MG63 (cell line): Measurements from ENCODE around the gene RELA. TPM values are rescaled to one million over a fixed set of nuclear protein-coding genes. Genes with fewer than 3 reads are reported as not detected.

Experiments
- DNase-seq: peaks from one replicate; pipeline ENCODE4 v3.0.0-alpha.2; 2020
- H3K27me3 ChIP-seq: fragments of 250-450 bp; sonication (Bioruptor Pico); 2 replicates; pipeline ENCODE4 v1.5.1; 2020; ENCODE audit warnings: mild to moderate bottlenecking, moderate library complexity
- H3K36me3 ChIP-seq: fragments of 250-450 bp; sonication (Bioruptor Pico); 2 replicates; pipeline ENCODE4 v1.5.1; 2020; ENCODE audit warnings: mild to moderate bottlenecking, moderate library complexity
- H3K4me3 ChIP-seq: fragments of 250-450 bp; sonication (Bioruptor Pico); 2 replicates; pipeline ENCODE4 v1.5.1; 2020; ENCODE audit warnings: mild to moderate bottlenecking, moderate library complexity
- H3K9me3 ChIP-seq: fragments of 250-450 bp; sonication (Bioruptor Pico); 2 replicates; pipeline ENCODE4 v1.5.1; 2020; ENCODE audit warnings: mild to moderate bottlenecking, moderate library complexity
- total RNA-seq: library from RNA; depleted of rRNA; stranded (reverse); fragments of >200 nt; shearing (Covaris generic); gene quantifications from 2 replicates; pipeline ENCODE4 v1.2.3, GENCODE V29; 2014; ENCODE audit warnings: low replicate concordance

Gene RELA
- total RNA-seq, 1 experiment from 2014 or later, result 56.1 TPM

GRCh38 chr11:65625628-65626342 is 36.9 kb downstream of the RELA start:
- Histone ChIP-seq H3K36me3 (peaks cover 62% of the 10 kb centered on the region), H3K27me3 (no peaks in the 10 kb centered on the region), H3K9me3 (no peaks in the 10 kb centered on the region), H3K4me3 (no peak overlapping the region)
- no peak for DNase-seq

GRCh38 chr11:65624931-65625627 is 37.6 kb downstream of the RELA start:
- H3K27me3 ChIP-seq, result no peaks in the 10 kb centered on the region
- no peak overlapping the region for H3K4me3 ChIP-seq
- no peaks in the 10 kb centered on the region for H3K9me3 ChIP-seq
- no peak for DNase-seq
- H3K36me3 ChIP-seq, result peaks cover 58% of the 10 kb centered on the region

GRCh38 chr11:65623852-65624616 is 38.7 kb downstream of the RELA start:
- no peak for DNase-seq
- peaks cover 58% of the 10 kb centered on the region for H3K36me3 ChIP-seq
- H3K4me3 ChIP-seq, result no peak overlapping the region
- H3K9me3 ChIP-seq, result no peaks in the 10 kb centered on the region
- H3K27me3 ChIP-seq, result no peaks in the 10 kb centered on the region

- Histone ChIP-seq H3K4me3 (no peak overlapping the region), H3K36me3 (peaks cover 67% of the 10 kb centered on the region), H3K27me3 (no peaks in the 10 kb centered on the region), H3K9me3 (no peaks in the 10 kb centered on the region)
- no peak for DNase-seq
Observed at GRCh38 chr11:65623177-65623576, 39.5 kb downstream of the RELA start.

DNA sequence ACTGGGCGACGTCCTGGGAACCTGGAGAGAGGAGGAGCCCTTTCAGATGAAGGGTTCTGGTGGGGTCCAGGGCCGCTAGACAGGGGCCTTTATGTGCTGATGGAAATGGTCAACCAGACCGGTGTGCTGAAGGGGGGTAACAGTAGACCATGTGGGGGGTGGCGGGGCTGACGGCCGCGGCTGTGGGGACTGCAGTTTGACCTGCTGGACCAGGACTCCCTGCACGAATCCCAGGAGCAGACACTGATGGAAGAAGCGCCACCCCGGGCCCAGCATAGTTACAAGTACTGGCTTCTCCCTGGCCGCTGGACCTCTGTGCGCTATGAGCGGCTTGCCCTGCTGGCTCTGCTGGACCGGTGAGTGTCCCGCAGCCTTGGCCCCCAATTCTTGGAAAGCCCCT is 40.7 kb downstream of the RELA start:
- Histone ChIP-seq H3K36me3 (peaks cover 69% of the 10 kb centered on the region), H3K9me3 (no peaks in the 10 kb centered on the region), H3K4me3 (no peak overlapping the region), H3K27me3 (no peaks in the 10 kb centered on the region)
- DNase-seq, result no peak

DNA sequence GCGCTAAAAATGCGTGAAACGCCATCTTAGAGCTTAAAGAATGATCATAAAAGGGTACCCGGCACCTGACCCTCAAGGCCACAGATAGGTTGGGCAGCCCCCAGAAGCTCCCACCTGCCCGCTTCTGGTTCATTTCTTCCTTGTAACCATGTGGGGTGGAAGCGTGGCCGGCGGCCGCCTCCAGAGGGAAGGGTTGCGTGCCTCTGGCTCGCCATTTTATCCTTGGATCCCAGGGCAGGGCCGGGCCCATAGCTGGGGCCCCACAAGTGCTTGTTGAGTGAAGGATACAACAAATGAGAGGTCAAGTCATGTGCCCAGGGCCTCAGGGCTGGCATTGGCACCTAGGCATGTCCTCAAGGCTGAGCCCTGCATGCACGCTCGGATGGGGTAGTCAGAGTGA is 41.3 kb downstream of the RELA start:
- peaks cover 64% of the 10 kb centered on the region for H3K36me3 ChIP-seq

DNA sequence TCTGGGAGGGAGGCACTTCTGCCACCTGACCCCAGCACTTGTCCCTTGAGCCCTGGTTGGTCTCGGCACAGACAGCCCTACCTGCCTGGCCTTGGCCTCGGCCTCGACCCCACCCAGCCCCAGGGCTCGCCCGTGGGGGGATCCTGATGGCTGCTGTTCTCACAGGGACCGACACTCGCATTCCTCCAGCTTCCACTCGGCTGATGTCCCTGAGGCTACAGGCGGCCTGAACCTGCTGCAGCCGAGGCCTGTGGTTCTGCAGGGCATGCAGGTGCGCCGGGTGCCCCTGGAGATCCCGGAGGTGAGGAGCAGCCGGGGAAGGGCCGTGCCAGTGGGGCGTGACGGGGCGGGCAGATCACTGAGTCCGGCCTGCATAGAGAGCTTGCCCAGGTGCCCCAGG is 42.0 kb downstream of the RELA start:
- peaks cover 63% of the 10 kb centered on the region for H3K36me3 ChIP-seq
- H3K4me3 ChIP-seq, result no peak overlapping the region
- no peaks in the 10 kb centered on the region for H3K9me3 ChIP-seq
- H3K27me3 ChIP-seq, result no peaks in the 10 kb centered on the region
- no peak for DNase-seq

More for the DNA sequence above, 41.3 kb downstream of the RELA start:
- no peaks in the 10 kb centered on the region for H3K27me3 ChIP-seq
- no peaks in the 10 kb centered on the region for H3K9me3 ChIP-seq
- DNase-seq, result no peak
- no peak overlapping the region for H3K4me3 ChIP-seq

- Histone ChIP-seq H3K4me3 (no peak overlapping the region), H3K27me3 (no peaks in the 10 kb centered on the region), H3K9me3 (no peaks in the 10 kb centered on the region), H3K36me3 (peaks cover 59% of the 10 kb centered on the region)
- DNase-seq, result no peak
Observed at GRCh38 chr11:65619281-65619928, 43.3 kb downstream of the RELA start.

GRCh38 chr11:65618763-65619162 is 44.0 kb downstream of the RELA start:
- H3K27me3 ChIP-seq, result no peaks in the 10 kb centered on the region
- H3K36me3 ChIP-seq, result peaks cover 54% of the 10 kb centered on the region
- DNase-seq, result no peak
- no peaks in the 10 kb centered on the region for H3K9me3 ChIP-seq
- H3K4me3 ChIP-seq, result no peak overlapping the region

DNA sequence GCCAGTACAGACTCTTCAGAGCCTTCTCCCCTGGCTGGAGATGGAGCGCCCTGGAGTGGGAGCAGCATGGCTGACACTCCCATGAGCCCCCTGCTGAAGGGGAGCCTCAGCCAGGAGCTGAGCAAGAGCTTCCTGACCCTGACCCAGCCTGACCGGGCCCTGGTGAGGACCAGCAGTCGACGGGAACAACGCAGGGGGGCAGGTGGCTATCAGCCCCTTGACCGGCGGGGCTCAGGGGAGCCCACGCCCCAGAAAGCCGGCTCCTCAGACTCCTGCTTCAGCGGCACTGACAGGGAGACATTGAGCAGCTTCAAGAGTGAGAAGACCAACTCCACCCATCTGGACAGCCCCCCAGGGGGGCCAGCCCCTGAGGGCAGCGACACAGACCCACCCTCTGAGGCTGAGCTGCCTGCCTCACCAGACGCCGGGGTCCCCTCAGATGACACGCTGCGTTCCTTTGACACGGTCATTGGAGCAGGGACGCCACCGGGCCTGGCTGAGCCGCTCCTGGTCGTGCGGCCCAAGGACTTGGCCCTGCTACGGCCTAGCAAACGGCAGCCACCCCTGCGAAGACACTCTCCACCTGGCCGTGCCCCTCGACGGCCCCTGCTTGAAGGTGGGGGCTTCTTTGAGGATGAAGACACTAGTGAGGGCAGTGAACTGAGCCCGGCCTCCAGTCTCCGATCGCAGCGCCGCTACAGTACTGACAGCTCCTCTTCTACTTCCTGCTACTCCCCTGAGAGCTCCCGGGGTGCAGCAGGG is 44.5 kb downstream of the RELA start:
- Histone ChIP-seq H3K36me3 (peaks cover 52% of the 10 kb centered on the region), H3K4me3 (no peak overlapping the region), H3K9me3 (no peaks in the 10 kb centered on the region), H3K27me3 (no peaks in the 10 kb centered on the region)
- DNase-seq, result no peak

DNA sequence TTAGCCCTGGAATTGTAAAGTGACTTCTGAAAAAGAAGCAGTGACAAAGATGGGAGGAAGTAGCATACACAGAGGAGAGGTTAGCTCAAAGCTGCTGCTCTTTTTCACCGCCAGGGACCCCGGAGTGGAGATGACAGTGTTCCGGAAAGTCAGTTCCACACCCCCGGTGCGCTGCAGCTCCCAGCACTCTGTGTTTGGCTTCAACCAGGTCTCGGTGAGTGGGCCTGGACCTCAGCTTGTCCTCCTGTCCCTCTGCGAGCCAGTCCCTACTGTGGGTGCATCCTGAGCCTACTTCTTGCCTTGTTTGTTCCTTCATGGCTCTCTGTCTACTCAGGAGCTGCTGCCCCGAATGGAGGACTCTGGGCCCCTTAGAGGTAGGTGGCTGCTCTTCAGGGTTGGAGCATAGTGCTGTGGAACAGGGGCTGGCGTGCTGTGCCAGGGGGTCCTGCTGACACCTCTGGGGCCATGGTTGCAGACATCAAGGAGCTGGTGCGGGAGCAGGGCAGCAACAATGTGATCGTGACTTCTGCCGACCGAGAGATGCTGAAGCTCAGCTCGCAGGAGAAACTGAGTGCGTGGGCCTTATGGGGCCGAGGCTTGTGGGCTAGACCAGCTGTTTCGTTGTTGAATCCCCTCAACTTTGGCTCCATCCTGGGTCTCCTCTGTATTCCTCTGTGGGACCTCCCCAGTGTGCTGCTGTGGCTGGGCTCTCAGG is 45.4 kb downstream of the RELA start:
- H3K4me3 ChIP-seq, result peak overlapping the region; percentile 81
- peaks cover 53% of the 10 kb centered on the region for H3K36me3 ChIP-seq
- no peak for DNase-seq
- no peaks in the 10 kb centered on the region for H3K9me3 ChIP-seq
- H3K27me3 ChIP-seq, result no peaks in the 10 kb centered on the region

- Histone ChIP-seq H3K9me3 (no peaks in the 10 kb centered on the region), H3K36me3 (peaks cover 53% of the 10 kb centered on the region), H3K4me3 (peak overlapping the region; percentile 81), H3K27me3 (no peaks in the 10 kb centered on the region)
- DNase-seq, result no peak
Observed at GRCh38 chr11:65616575-65617001, 46.1 kb downstream of the RELA start.

- H3K4me3 ChIP-seq, result peak overlapping the region; percentile 81
- DNase-seq, result peak; percentile 70
- no peaks in the 10 kb centered on the region for H3K27me3 ChIP-seq
- peaks cover 49% of the 10 kb centered on the region for H3K36me3 ChIP-seq
- no peaks in the 10 kb centered on the region for H3K9me3 ChIP-seq
Observed at GRCh38 chr11:65615950-65616574, 46.7 kb downstream of the RELA start.

DNA sequence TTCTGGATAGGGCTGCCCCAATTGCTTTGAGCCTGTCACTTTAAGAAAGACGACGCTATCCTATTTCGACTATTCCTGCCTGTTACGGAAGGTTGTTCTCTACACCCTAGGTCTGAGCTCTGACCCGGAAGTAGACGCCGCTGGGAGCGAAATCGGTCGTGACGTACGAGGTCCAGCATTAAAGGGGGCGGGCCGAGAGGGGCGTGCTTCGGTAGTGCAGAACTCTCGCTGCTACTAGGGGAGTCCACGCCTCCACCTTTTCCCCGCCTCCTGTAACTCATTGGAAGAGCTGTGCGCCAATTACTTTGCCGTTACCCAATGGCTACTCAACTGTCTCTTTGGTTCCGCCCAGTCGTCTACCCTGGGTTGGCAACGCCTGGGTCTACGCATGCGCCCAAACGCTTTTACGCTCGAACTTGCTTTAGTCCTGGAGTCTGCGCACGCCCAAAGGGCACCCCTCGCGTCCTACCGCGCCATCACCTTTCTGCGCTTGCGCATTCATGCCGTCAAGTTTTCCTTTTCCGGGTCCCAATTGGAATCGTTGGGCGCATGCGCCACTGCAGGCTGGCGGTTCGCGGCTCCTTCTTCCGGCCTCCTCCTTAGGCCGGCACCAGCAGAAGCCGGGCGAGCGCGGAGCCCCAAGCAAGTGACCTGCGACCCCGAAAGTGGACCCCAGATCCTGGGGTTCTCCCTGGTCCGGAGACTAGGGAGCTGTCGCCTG is 47.3 kb downstream of the RELA start, which contains the start of gene PCNX3:
Gene PCNX3, plus strand, starts transcription at position 548 of the 721 bp plus-strand sequence. CDS start 536 bp downstream, outside the sequence.
- no peaks in the 10 kb centered on the region for H3K9me3 ChIP-seq
- H3K4me3 ChIP-seq, result peak within 1 kb of the TSS; percentile 81
- H3K27me3 ChIP-seq, result no peaks in the 10 kb centered on the region
- H3K36me3 ChIP-seq, result peaks cover 47% of the 10 kb centered on the region
- peak; percentile 99 for DNase-seq
